T-helper 1 cell treated with Interleukin-12 subunit alpha and Interleukin-12 subunit beta and Interleukin-4 antibody, amounts not matched to agents 30 μg/mL and 1 μg/mL, for 36 hours (primary cell): ENCODE measurements around the gene SORCS1.

ENCODE experiments used
- H3K27ac Mint-ChIP-seq: one replicate; pipeline ENCODE4 v1.8.0; 2021; ENCODE audit warnings: mild to moderate bottlenecking, mixed read lengths
- H3K27me3 Mint-ChIP-seq: one replicate; pipeline ENCODE4 v1.8.0; 2021; ENCODE audit warnings: low read depth, mixed read lengths
- H3K36me3 Mint-ChIP-seq: one replicate; pipeline ENCODE4 v1.8.0; 2021; ENCODE audit warnings: low read depth, mixed read lengths
- H3K4me1 Mint-ChIP-seq: one replicate; pipeline ENCODE4 v1.8.0; 2021; ENCODE audit warnings: low read depth, mixed read lengths
- H3K4me3 Mint-ChIP-seq: one replicate; pipeline ENCODE4 v1.8.0; 2021; ENCODE audit warnings: mild to moderate bottlenecking, moderate library complexity, mixed read lengths
- H3K9me3 Mint-ChIP-seq: one replicate; pipeline ENCODE4 v1.8.0; 2021; ENCODE audit warnings: mixed read lengths

SORCS1 gene

GRCh38 chr10:106708506-106708905 is 456.0 kb downstream of the SORCS1 start:
- no peak overlapping the region for H3K4me3 Mint-ChIP-seq
- H3K27me3 Mint-ChIP-seq: no peaks in the 10 kb centered on the region
- H3K27ac Mint-ChIP-seq: no peak overlapping the region
- H3K36me3 Mint-ChIP-seq: no peaks in the 10 kb centered on the region
- H3K9me3 Mint-ChIP-seq: no peaks in the 10 kb centered on the region
- H3K4me1 Mint-ChIP-seq: no peaks in the 10 kb centered on the region

- Mint-ChIP-seq H3K4me3 (no peak overlapping the region), H3K27ac (no peak overlapping the region), H3K4me1 (no peaks in the 10 kb centered on the region), H3K9me3 (no peaks in the 10 kb centered on the region), H3K36me3 (no peaks in the 10 kb centered on the region), H3K27me3 (no peaks in the 10 kb centered on the region)
Measured at GRCh38 chr10:106707657-106708056, 456.8 kb downstream of the SORCS1 start.

- H3K27ac Mint-ChIP-seq: no peak overlapping the region
- no peaks in the 10 kb centered on the region for H3K36me3 Mint-ChIP-seq
- H3K27me3 Mint-ChIP-seq: no peaks in the 10 kb centered on the region
- no peak overlapping the region for H3K4me3 Mint-ChIP-seq
- H3K4me1 Mint-ChIP-seq: no peaks in the 10 kb centered on the region
- H3K9me3 Mint-ChIP-seq: no peaks in the 10 kb centered on the region
Measured at GRCh38 chr10:106706127-106706526, 458.4 kb downstream of the SORCS1 start.

GRCh38 chr10:106705681-106706100 is 458.8 kb downstream of the SORCS1 start:
- no peaks in the 10 kb centered on the region for H3K27me3 Mint-ChIP-seq
- no peak overlapping the region for H3K27ac Mint-ChIP-seq
- H3K36me3 Mint-ChIP-seq: no peaks in the 10 kb centered on the region
- no peaks in the 10 kb centered on the region for H3K9me3 Mint-ChIP-seq
- no peak overlapping the region for H3K4me3 Mint-ChIP-seq
- no peaks in the 10 kb centered on the region for H3K4me1 Mint-ChIP-seq

- H3K9me3 Mint-ChIP-seq: no peaks in the 10 kb centered on the region
- no peaks in the 10 kb centered on the region for H3K4me1 Mint-ChIP-seq
- no peaks in the 10 kb centered on the region for H3K36me3 Mint-ChIP-seq
- H3K27me3 Mint-ChIP-seq: no peaks in the 10 kb centered on the region
- no peak overlapping the region for H3K4me3 Mint-ChIP-seq
- no peak overlapping the region for H3K27ac Mint-ChIP-seq
Measured at GRCh38 chr10:106696239-106696638, 468.3 kb downstream of the SORCS1 start.

- H3K27ac Mint-ChIP-seq: no peak overlapping the region
- no peaks in the 10 kb centered on the region for H3K36me3 Mint-ChIP-seq
- H3K4me1 Mint-ChIP-seq: no peaks in the 10 kb centered on the region
- no peak overlapping the region for H3K4me3 Mint-ChIP-seq
- no peaks in the 10 kb centered on the region for H3K9me3 Mint-ChIP-seq
- H3K27me3 Mint-ChIP-seq: no peaks in the 10 kb centered on the region
Measured at GRCh38 chr10:106694696-106695095, 469.8 kb downstream of the SORCS1 start.

- Mint-ChIP-seq H3K27ac (no peak overlapping the region), H3K36me3 (no peaks in the 10 kb centered on the region), H3K27me3 (no peaks in the 10 kb centered on the region), H3K9me3 (no peaks in the 10 kb centered on the region), H3K4me1 (no peaks in the 10 kb centered on the region), H3K4me3 (no peak overlapping the region)
Measured at GRCh38 chr10:106682175-106682574, 482.3 kb downstream of the SORCS1 start.

- Mint-ChIP-seq H3K4me3 (no peak overlapping the region), H3K9me3 (peaks cover 1% of the 10 kb centered on the region), H3K4me1 (no peaks in the 10 kb centered on the region), H3K27ac (no peak overlapping the region), H3K27me3 (no peaks in the 10 kb centered on the region), H3K36me3 (no peaks in the 10 kb centered on the region)
Measured at GRCh38 chr10:106680061-106680460, 484.4 kb downstream of the SORCS1 start.

GRCh38 chr10:106679314-106679713 is 485.2 kb downstream of the SORCS1 start:
- H3K4me3 Mint-ChIP-seq: no peak overlapping the region
- H3K27ac Mint-ChIP-seq: no peak overlapping the region
- no peaks in the 10 kb centered on the region for H3K27me3 Mint-ChIP-seq
- peaks cover 5% of the 10 kb centered on the region for H3K9me3 Mint-ChIP-seq
- no peaks in the 10 kb centered on the region for H3K36me3 Mint-ChIP-seq
- H3K4me1 Mint-ChIP-seq: no peaks in the 10 kb centered on the region

GRCh38 chr10:106672517-106673175 is 491.9 kb downstream of the SORCS1 start:
- no peaks in the 10 kb centered on the region for H3K4me1 Mint-ChIP-seq
- peaks cover 5% of the 10 kb centered on the region for H3K9me3 Mint-ChIP-seq
- H3K27ac Mint-ChIP-seq: no peak overlapping the region
- H3K36me3 Mint-ChIP-seq: no peaks in the 10 kb centered on the region
- H3K4me3 Mint-ChIP-seq: no peak overlapping the region
- no peaks in the 10 kb centered on the region for H3K27me3 Mint-ChIP-seq

GRCh38 chr10:106661767-106662140 is 502.8 kb downstream of the SORCS1 start:
- Mint-ChIP-seq H3K27ac (no peak overlapping the region), H3K4me1 (no peaks in the 10 kb centered on the region), H3K9me3 (peaks cover 3% of the 10 kb centered on the region), H3K27me3 (no peaks in the 10 kb centered on the region), H3K36me3 (no peaks in the 10 kb centered on the region), H3K4me3 (no peak overlapping the region)

GRCh38 chr10:106661133-106661766 is 503.3 kb downstream of the SORCS1 start:
- Mint-ChIP-seq H3K27ac (no peak overlapping the region), H3K27me3 (no peaks in the 10 kb centered on the region), H3K9me3 (peaks cover 3% of the 10 kb centered on the region), H3K4me1 (no peaks in the 10 kb centered on the region), H3K4me3 (no peak overlapping the region), H3K36me3 (no peaks in the 10 kb centered on the region)

- H3K27me3 Mint-ChIP-seq: no peaks in the 10 kb centered on the region
- peaks cover 3% of the 10 kb centered on the region for H3K9me3 Mint-ChIP-seq
- H3K27ac Mint-ChIP-seq: no peak overlapping the region
Measured at GRCh38 chr10:106660550-106660949, 504.0 kb downstream of the SORCS1 start.

GRCh38 chr10:106655636-106656035 is 508.9 kb downstream of the SORCS1 start:
- no peaks in the 10 kb centered on the region for H3K27me3 Mint-ChIP-seq
- no peaks in the 10 kb centered on the region for H3K4me1 Mint-ChIP-seq
- no peak overlapping the region for H3K27ac Mint-ChIP-seq
- peaks cover 3% of the 10 kb centered on the region for H3K9me3 Mint-ChIP-seq
- no peaks in the 10 kb centered on the region for H3K36me3 Mint-ChIP-seq
- no peak overlapping the region for H3K4me3 Mint-ChIP-seq

More at GRCh38 chr10:106660550-106660949, 504.0 kb downstream of the SORCS1 start:
- no peak overlapping the region for H3K4me3 Mint-ChIP-seq
- H3K4me1 Mint-ChIP-seq: no peaks in the 10 kb centered on the region
- no peaks in the 10 kb centered on the region for H3K36me3 Mint-ChIP-seq

- Mint-ChIP-seq H3K4me3 (no peak overlapping the region), H3K27ac (no peak overlapping the region), H3K27me3 (no peaks in the 10 kb centered on the region), H3K9me3 (peaks cover 3% of the 10 kb centered on the region), H3K4me1 (no peaks in the 10 kb centered on the region), H3K36me3 (no peaks in the 10 kb centered on the region)
Measured at GRCh38 chr10:106655165-106655564, 509.3 kb downstream of the SORCS1 start.
